Measurements from ENCODE around the gene TET1. TPM values are rescaled to one million over a fixed set of nuclear protein-coding genes. Genes with fewer than 3 reads are reported as not detected.
"Not testable (repeated sequence)": the region's sequence is repeated elsewhere in the genome, so short reads cannot be mapped to it uniquely, and the experiment has no call there.

Gene TET1
- total and polyA plus RNA-seq, 5 donors: 0.32 to 5.2 (median 4.5) TPM

GRCh38 chr10:68717435-68717834 is 157.3 kb downstream of the TET1 start:
- no peak overlapping the region for H3K4me3 ChIP-seq (ENCODE audit: low read length)
- DNase-seq (no peak), ATAC-seq (no peak)
- 85% methylated on average over 3 of the region's 3 CpGs for WGBS
- H3K4me1 ChIP-seq (ENCODE audit: control insufficient read depth, insufficient read depth, low read length): no peaks in the 10 kb centered on the region
- intact Hi-C loops (cut with DNase I): no loop called here
- no peak overlapping the region for H3K27ac ChIP-seq (ENCODE audit: low read length)
- H3K9me3 ChIP-seq (ENCODE audit: control insufficient read depth, low read length): no peaks in the 10 kb centered on the region
- no peaks in the 10 kb centered on the region for H3K27me3 ChIP-seq (ENCODE audit: control insufficient read depth, insufficient read depth)

GRCh38 chr10:68720793-68721672 is 160.9 kb downstream of the TET1 start, which contains the start of gene CCAR1:
TSS of gene CCAR1 (plus strand) at chr10:68721239. CDS start at chr10:68722505, 1,266 bp downstream.
- ATAC-seq (peak; percentile 99 to 100), DNase-seq (peak; percentile 98 to 99 (median 98))
- Histone ChIP-seq H3K4me1 (ENCODE audit: control insufficient read depth, insufficient read depth, low read length) (no peaks in the 10 kb centered on the region), H3K4me3 (ENCODE audit: low read length) (peak within 1 kb of the TSS; percentile 89), H3K27me3 (ENCODE audit: control insufficient read depth, insufficient read depth) (no peaks in the 10 kb centered on the region), H3K9me3 (ENCODE audit: control insufficient read depth, low read length) (no peaks in the 10 kb centered on the region), H3K27ac (ENCODE audit: low read length) (peak within 1 kb of the TSS; percentile 90)
- under 1% methylated on average over 72 of the region's 72 CpGs for WGBS
- intact Hi-C loops (cut with DNase I): loop anchor here in 2 of 4 donors (10.0 kb wide), 1 partner anchor 166 kb away; no protein-coding TSS in a partner anchor

GRCh38 chr10:68721673-68722335 is 161.7 kb downstream of the TET1 start:
- H3K4me1 ChIP-seq (ENCODE audit: control insufficient read depth, insufficient read depth, low read length): no peaks in the 10 kb centered on the region
- H3K9me3 ChIP-seq (ENCODE audit: control insufficient read depth, low read length): no peaks in the 10 kb centered on the region
- H3K27me3 ChIP-seq (ENCODE audit: control insufficient read depth, insufficient read depth): no peaks in the 10 kb centered on the region
- under 1% methylated on average over 27 of the region's 27 CpGs for WGBS
- peak overlapping the region; percentile 89 for H3K4me3 ChIP-seq (ENCODE audit: low read length)
- intact Hi-C loops (cut with DNase I): loop anchor here in 2 of 4 donors (10.0 kb wide), 1 partner anchor 167 kb away; no protein-coding TSS in a partner anchor
- no peak for ATAC-seq
- no peak for DNase-seq
- peak overlapping the region; percentile 90 for H3K27ac ChIP-seq (ENCODE audit: low read length)

- Histone ChIP-seq H3K4me1 (ENCODE audit: control insufficient read depth, insufficient read depth, low read length) (no peaks in the 10 kb centered on the region), H3K27me3 (ENCODE audit: control insufficient read depth, insufficient read depth) (no peaks in the 10 kb centered on the region), H3K9me3 (ENCODE audit: control insufficient read depth, low read length) (no peaks in the 10 kb centered on the region), H3K4me3 (ENCODE audit: low read length) (no peak overlapping the region), H3K27ac (ENCODE audit: low read length) (no peak overlapping the region)
- no peak for DNase-seq
- no peak for ATAC-seq
- intact Hi-C loops (cut with DNase I): loop anchor here in 2 of 4 donors (10.0 kb wide), 1 partner anchor 170 kb away; no protein-coding TSS in a partner anchor
- WGBS: 95% methylated on average over 14 of the region's 14 CpGs
Observed at GRCh38 chr10:68725016-68725415, 164.9 kb downstream of the TET1 start.

GRCh38 chr10:68727146-68727545 is 167.0 kb downstream of the TET1 start:
- H3K4me1 ChIP-seq (ENCODE audit: control insufficient read depth, insufficient read depth, low read length): no peaks in the 10 kb centered on the region
- DNase-seq (no peak), ATAC-seq (no peak)
- H3K27ac ChIP-seq (ENCODE audit: low read length): no peak overlapping the region
- no peak overlapping the region for H3K4me3 ChIP-seq (ENCODE audit: low read length)
- WGBS: 83% methylated on average over 9 of the region's 9 CpGs
- no peaks in the 10 kb centered on the region for H3K27me3 ChIP-seq (ENCODE audit: control insufficient read depth, insufficient read depth)
- no peaks in the 10 kb centered on the region for H3K9me3 ChIP-seq (ENCODE audit: control insufficient read depth, low read length)
- intact Hi-C loops (cut with DNase I): loop anchor here in 2 of 4 donors (10.0 kb wide), 1 partner anchor 172 kb away; no protein-coding TSS in a partner anchor

- Histone ChIP-seq H3K9me3 (ENCODE audit: control insufficient read depth, low read length) (no peaks in the 10 kb centered on the region), H3K27ac (ENCODE audit: low read length) (no peak overlapping the region), H3K27me3 (ENCODE audit: control insufficient read depth, insufficient read depth) (no peaks in the 10 kb centered on the region), H3K4me1 (ENCODE audit: control insufficient read depth, insufficient read depth, low read length) (no peaks in the 10 kb centered on the region), H3K4me3 (ENCODE audit: low read length) (no peak overlapping the region)
- ATAC-seq (no peak), DNase-seq (no peak)
- intact Hi-C loops (cut with DNase I): no loop called here
- WGBS: 93% methylated on average over 8 of the region's 8 CpGs
Observed at GRCh38 chr10:68732651-68733050, 172.5 kb downstream of the TET1 start.

- Histone ChIP-seq H3K4me1 (ENCODE audit: control insufficient read depth, insufficient read depth, low read length) (no peaks in the 10 kb centered on the region), H3K27ac (ENCODE audit: low read length) (no peak overlapping the region), H3K4me3 (ENCODE audit: low read length) (no peak overlapping the region), H3K27me3 (ENCODE audit: control insufficient read depth, insufficient read depth) (no peaks in the 10 kb centered on the region), H3K9me3 (ENCODE audit: control insufficient read depth, low read length) (no peaks in the 10 kb centered on the region)
- intact Hi-C loops (cut with DNase I): no loop called here
- no peak for ATAC-seq
- no peak for DNase-seq
- 87% methylated on average over 7 of the region's 7 CpGs for WGBS
Observed at GRCh38 chr10:68734349-68734748, 174.2 kb downstream of the TET1 start.

- ATAC-seq (no peak), DNase-seq (no peak)
- no peaks in the 10 kb centered on the region for H3K9me3 ChIP-seq (ENCODE audit: control insufficient read depth, low read length)
- no peak overlapping the region for H3K27ac ChIP-seq (ENCODE audit: low read length)
- H3K4me1 ChIP-seq (ENCODE audit: control insufficient read depth, insufficient read depth, low read length): no peaks in the 10 kb centered on the region
- 75% methylated on average over 6 of the region's 6 CpGs for WGBS
- H3K27me3 ChIP-seq (ENCODE audit: control insufficient read depth, insufficient read depth): no peaks in the 10 kb centered on the region
- H3K4me3 ChIP-seq (ENCODE audit: low read length): no peak overlapping the region
- intact Hi-C loops (cut with DNase I): no loop called here
Observed at GRCh38 chr10:68735119-68735518, 175.0 kb downstream of the TET1 start.

- H3K27me3 ChIP-seq (ENCODE audit: control insufficient read depth, insufficient read depth); ATAC-seq; DNase-seq; H3K4me1 ChIP-seq (ENCODE audit: control insufficient read depth, insufficient read depth, low read length); H3K9me3 ChIP-seq (ENCODE audit: control insufficient read depth, low read length); intact Hi-C loops (cut with DNase I); H3K4me3 ChIP-seq (ENCODE audit: low read length); H3K27ac ChIP-seq (ENCODE audit: low read length): not testable (repeated sequence)
- 83% methylated on average over 7 of the region's 7 CpGs for WGBS
Observed at GRCh38 chr10:68735739-68736138, 175.6 kb downstream of the TET1 start.

GRCh38 chr10:68740676-68741075 is 180.5 kb downstream of the TET1 start:
- H3K4me1 ChIP-seq (ENCODE audit: control insufficient read depth, insufficient read depth, low read length); intact Hi-C loops (cut with DNase I); H3K27ac ChIP-seq (ENCODE audit: low read length); ATAC-seq; DNase-seq; H3K4me3 ChIP-seq (ENCODE audit: low read length); H3K27me3 ChIP-seq (ENCODE audit: control insufficient read depth, insufficient read depth); H3K9me3 ChIP-seq (ENCODE audit: control insufficient read depth, low read length): not testable (repeated sequence)
- over 99% methylated on average over 5 of the region's 5 CpGs for WGBS

GRCh38 chr10:68742397-68742796 is 182.3 kb downstream of the TET1 start:
- 75% methylated on average over 6 of the region's 6 CpGs for WGBS

More at GRCh38 chr10:68742397-68742796, 182.3 kb downstream of the TET1 start:
- Histone ChIP-seq H3K27ac (ENCODE audit: low read length) (no peak overlapping the region), H3K9me3 (ENCODE audit: control insufficient read depth, low read length) (no peaks in the 10 kb centered on the region), H3K4me1 (ENCODE audit: control insufficient read depth, insufficient read depth, low read length) (no peaks in the 10 kb centered on the region), H3K4me3 (ENCODE audit: low read length) (no peak overlapping the region), H3K27me3 (ENCODE audit: control insufficient read depth, insufficient read depth) (no peaks in the 10 kb centered on the region)
- intact Hi-C loops (cut with DNase I): no loop called here
- ATAC-seq (no peak), DNase-seq (no peak)

Measured in right cardiac atrium (tissue), 5 donors.